Measurements from ENCODE around the gene SORCS1.

SORCS1 gene

GRCh38 chr10:106619346-106619745 is 545.2 kb downstream of the SORCS1 start:
- Histone ChIP-seq H4K20me1 (ENCODE audit: low read depth, low read length) (no peaks in the 10 kb centered on the region), H2AFZ (ENCODE audit: low read depth, low read length, severe bottlenecking) (no peak overlapping the region), H3K9ac (ENCODE audit: low read length) (no peak overlapping the region), H3K79me2 (ENCODE audit: insufficient read depth, low read length) (no peaks in the 10 kb centered on the region), H3K36me3 (ENCODE audit: low read length) (no peaks in the 10 kb centered on the region), H3K27ac (ENCODE audit: low read depth, low read length) (no peak overlapping the region), H3K4me3 (ENCODE audit: insufficient read depth, low read length, poor library complexity, severe bottlenecking) (no peak overlapping the region), H3K27me3 (ENCODE audit: low read length) (no peaks in the 10 kb centered on the region), H3K4me2 (ENCODE audit: low read depth, low read length, poor library complexity, severe bottlenecking) (no peak overlapping the region), H3F3A (ENCODE audit: insufficient read depth) (no peaks in the 10 kb centered on the region), H3K9me3 (ENCODE audit: insufficient read depth, low read length) (no peaks in the 10 kb centered on the region), H3K9me2 (replicated peaks; ENCODE audit: insufficient read depth, low read length) (no peaks in the 10 kb centered on the region)
- TF ChIP-seq EZH2phosphoT487 (conservative IDR thresholded peaks at IDR 0.05; ENCODE audit: low read length) (no peak), CTCF (IDR thresholded peaks at IDR 0.05; ENCODE audit: insufficient read depth, low read length, poor library complexity, severe bottlenecking) (no peak)

- Histone ChIP-seq H3K79me2 (ENCODE audit: insufficient read depth, low read length) (no peaks in the 10 kb centered on the region), H3K36me3 (ENCODE audit: low read length) (no peaks in the 10 kb centered on the region), H3K27me3 (ENCODE audit: low read length) (no peaks in the 10 kb centered on the region), H3K9ac (ENCODE audit: low read length) (no peak overlapping the region), H3K4me2 (ENCODE audit: low read depth, low read length, poor library complexity, severe bottlenecking) (no peak overlapping the region), H4K20me1 (ENCODE audit: low read depth, low read length) (no peaks in the 10 kb centered on the region), H3F3A (ENCODE audit: insufficient read depth) (no peaks in the 10 kb centered on the region), H3K27ac (ENCODE audit: low read depth, low read length) (no peak overlapping the region), H3K9me3 (ENCODE audit: insufficient read depth, low read length) (no peaks in the 10 kb centered on the region), H2AFZ (ENCODE audit: low read depth, low read length, severe bottlenecking) (no peak overlapping the region), H3K4me3 (ENCODE audit: insufficient read depth, low read length, poor library complexity, severe bottlenecking) (no peak overlapping the region), H3K9me2 (replicated peaks; ENCODE audit: insufficient read depth, low read length) (no peaks in the 10 kb centered on the region)
- TF ChIP-seq EZH2phosphoT487 (conservative IDR thresholded peaks at IDR 0.05; ENCODE audit: low read length), result no peak
- TF ChIP-seq CTCF (IDR thresholded peaks at IDR 0.05; ENCODE audit: insufficient read depth, low read length, poor library complexity, severe bottlenecking), result no peak
Measured at GRCh38 chr10:106618646-106619045, 545.9 kb downstream of the SORCS1 start.

- Histone ChIP-seq H3K9ac (ENCODE audit: low read length) (no peak overlapping the region), H4K20me1 (ENCODE audit: low read depth, low read length) (no peaks in the 10 kb centered on the region), H2AFZ (ENCODE audit: low read depth, low read length, severe bottlenecking) (no peak overlapping the region), H3K79me2 (ENCODE audit: insufficient read depth, low read length) (no peaks in the 10 kb centered on the region), H3K4me3 (ENCODE audit: insufficient read depth, low read length, poor library complexity, severe bottlenecking) (no peak overlapping the region), H3K9me3 (ENCODE audit: insufficient read depth, low read length) (no peaks in the 10 kb centered on the region), H3K36me3 (ENCODE audit: low read length) (no peaks in the 10 kb centered on the region), H3K27me3 (ENCODE audit: low read length) (no peaks in the 10 kb centered on the region), H3K27ac (ENCODE audit: low read depth, low read length) (no peak overlapping the region), H3K4me2 (ENCODE audit: low read depth, low read length, poor library complexity, severe bottlenecking) (no peak overlapping the region), H3F3A (ENCODE audit: insufficient read depth) (no peaks in the 10 kb centered on the region), H3K9me2 (replicated peaks; ENCODE audit: insufficient read depth, low read length) (no peaks in the 10 kb centered on the region)
- TF ChIP-seq CTCF (IDR thresholded peaks at IDR 0.05; ENCODE audit: insufficient read depth, low read length, poor library complexity, severe bottlenecking) (no peak), EZH2phosphoT487 (conservative IDR thresholded peaks at IDR 0.05; ENCODE audit: low read length) (no peak)
Measured at GRCh38 chr10:106615081-106615480, 549.4 kb downstream of the SORCS1 start.
